HL-60 (cell line): Measurements from ENCODE around the gene DIP2C.

Source experiments
- DNase-seq, 2 experiments: peaks; one replicate each; pipeline ENCODE4 v3.0.0-alpha.2; 2010 to 2020; ENCODE audit warnings: low read depth in 1 of 2, low spot score in 1 of 2
- H3K27ac ChIP-seq: fragments of 250-450 bp; sonication (Bioruptor Pico); replicated peaks from 2 replicates; pipeline ENCODE4 v1.5.1; 2020; ENCODE audit warnings: mild to moderate bottlenecking, moderate library complexity
- H3K27me3 ChIP-seq: fragments of 250-450 bp; sonication (Bioruptor Pico); 2 replicates; pipeline ENCODE4 v1.5.1; 2021; ENCODE audit warnings: mild to moderate bottlenecking, moderate library complexity; ENCODE audit not compliant: insufficient read depth, poor library complexity, severe bottlenecking
- H3K4me3 ChIP-seq: replicated peaks from 2 replicates; pipeline ENCODE4 v1.5.1; 2011; ENCODE audit warnings: mild to moderate bottlenecking, control low read depth, low read length; ENCODE audit not compliant: insufficient read depth
- CTCF ChIP-seq: IDR thresholded peaks from one replicate; pipeline ENCODE4 v1.5.1; 2011; ENCODE audit warnings: low read length, control low read depth, inconsistent platforms; ENCODE audit not compliant: insufficient read depth
- GABPA ChIP-seq: IDR thresholded peaks from 2 replicates; pipeline ENCODE4 v1.6.1; 2012; ENCODE audit warnings: low read depth
- POLR2AphosphoS5 ChIP-seq: IDR thresholded peaks from 2 replicates; pipeline ENCODE4 v1.6.1; 2012; ENCODE audit warnings: low read depth
- REST ChIP-seq: IDR thresholded peaks from 2 replicates; pipeline ENCODE4 v1.6.1; 2012; ENCODE audit warnings: low read depth; ENCODE audit not compliant: insufficient replicate concordance
- SPI1 ChIP-seq: IDR thresholded peaks from 2 replicates; pipeline ENCODE4 v1.6.1; 2012; ENCODE audit warnings: low read depth, mild to moderate bottlenecking, borderline replicate concordance

DIP2C gene

GRCh38 chr10:458421-458851 lies 231.0 kb downstream of the DIP2C start:
- TF ChIP-seq SPI1: no peak
- no peak for TF ChIP-seq POLR2AphosphoS5
- no peak for TF ChIP-seq GABPA
- TF ChIP-seq CTCF: no peak
- no peak for TF ChIP-seq REST
- no peak for DNase-seq
- Histone ChIP-seq H3K4me3 (no peak overlapping the region), H3K27ac (no peak overlapping the region), H3K27me3 (no peaks in the 10 kb centered on the region)

DNA sequence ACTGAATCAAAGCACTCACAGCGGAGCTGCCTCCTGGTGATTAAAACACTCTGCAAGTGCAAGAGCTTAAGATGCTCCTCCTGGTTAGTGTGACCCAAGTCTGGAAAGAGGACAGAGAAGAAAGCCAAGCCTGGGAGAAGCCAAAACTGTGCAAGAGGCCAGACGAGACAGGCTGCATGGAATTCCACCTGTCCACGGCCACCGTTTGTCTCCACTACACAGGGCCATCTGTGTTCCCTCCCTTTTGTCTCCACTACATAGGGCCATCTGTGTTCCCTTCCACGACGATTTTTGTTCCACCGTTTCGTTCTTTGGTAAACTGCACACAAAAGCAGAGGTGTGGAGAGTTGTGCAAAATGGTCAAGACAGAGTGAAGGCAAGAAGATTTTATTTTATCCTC lies 233.0 kb downstream of the DIP2C start:
- no peaks in the 10 kb centered on the region for H3K27me3 ChIP-seq
- no peak overlapping the region for H3K4me3 ChIP-seq
- DNase-seq: no peak

GRCh38 chr10:454860-455259 lies 234.6 kb downstream of the DIP2C start:
- no peak overlapping the region for H3K4me3 ChIP-seq
- no peak for DNase-seq
- TF ChIP-seq GABPA (no peak), POLR2AphosphoS5 (no peak), CTCF (no peak)
- H3K27me3 ChIP-seq: no peaks in the 10 kb centered on the region
- H3K27ac ChIP-seq: no peak overlapping the region

More for the DNA sequence above, 233.0 kb downstream of the DIP2C start:
- H3K27ac ChIP-seq: no peak overlapping the region
- TF ChIP-seq REST (no peak), GABPA (no peak), POLR2AphosphoS5 (no peak), CTCF (no peak), SPI1 (no peak)

GRCh38 chr10:453647-454046 lies 235.8 kb downstream of the DIP2C start:
- no peaks in the 10 kb centered on the region for H3K27me3 ChIP-seq
- no peak for TF ChIP-seq GABPA
- no peak for TF ChIP-seq SPI1
- TF ChIP-seq REST: no peak
- no peak for TF ChIP-seq POLR2AphosphoS5
- TF ChIP-seq CTCF: no peak
- no peak for DNase-seq
- H3K4me3 ChIP-seq: no peak overlapping the region
- no peak overlapping the region for H3K27ac ChIP-seq
